NCI-H2107 (cell line): Measurements from ENCODE around the gene DMAP1.
A peak's percentile ranks its signal among the peaks of the same experiment; 100 is the strongest.
"Not testable (repeated sequence)": the region's sequence is repeated elsewhere in the genome, so short reads cannot be mapped to it uniquely, and the experiment has no call there.

Experiments used
- DNase-seq: peaks from one replicate; lab custom pipeline; 2025; lab: John Stamatoyannopoulos, UW

The DMAP1 gene

DNA sequence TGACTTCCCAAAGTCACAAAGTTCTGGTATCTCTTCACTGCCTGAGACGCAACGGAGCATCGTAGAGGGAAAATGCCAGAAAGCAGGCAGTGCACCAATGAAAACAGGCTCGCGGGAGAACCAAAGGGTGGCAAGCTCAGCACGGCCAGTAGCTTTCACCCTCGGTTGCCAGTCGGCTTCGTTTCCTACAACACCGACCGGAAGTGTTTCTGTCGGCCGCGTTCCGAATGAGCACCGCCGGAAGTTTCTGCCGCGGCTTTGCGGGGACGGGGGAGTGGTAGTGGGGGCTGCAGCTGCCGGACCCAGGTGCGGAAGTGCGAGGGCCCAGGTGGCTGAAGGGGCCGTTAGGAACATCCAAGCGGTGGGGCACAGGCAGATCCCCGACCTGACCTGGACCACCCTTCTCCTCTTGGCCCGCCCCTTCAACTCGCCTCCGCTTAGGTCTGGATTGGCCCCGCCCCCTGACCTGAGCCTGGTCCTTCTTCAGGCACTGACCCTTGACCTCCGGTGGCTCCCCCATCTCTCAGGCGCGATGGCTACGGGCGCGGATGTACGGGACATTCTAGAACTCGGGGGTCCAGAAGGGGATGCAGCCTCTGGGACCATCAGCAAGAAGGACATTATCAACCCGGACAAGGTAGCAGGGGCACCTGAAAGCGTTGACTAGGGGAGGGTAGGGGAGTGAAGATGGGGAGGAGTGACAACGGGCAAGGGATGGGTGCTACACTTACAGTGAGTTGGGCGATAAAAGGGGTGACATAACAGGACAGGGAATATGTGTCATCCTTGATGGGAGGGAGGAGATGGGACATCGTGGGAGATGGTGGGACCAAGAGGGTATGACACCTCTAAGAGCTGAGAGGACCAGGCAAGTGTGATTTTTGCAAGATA lies at the start of gene DMAP1:
DMAP1 (plus strand) TSS at position 250 of the 891 bp plus-strand sequence; CDS start at position 533, 283 bp downstream.
- DNase-seq: peak; percentile 90

- no peak for DNase-seq
These were observed 44.7 kb upstream of the DMAP1 start for GRCh38 chr1:44168520-44169098.

GRCh38 chr1:44170281-44170823 lies 42.9 kb upstream of the DMAP1 start:
- no peak for DNase-seq

GRCh38 chr1:44174630-44175029 lies 38.6 kb upstream of the DMAP1 start:
- DNase-seq: no peak

DNA sequence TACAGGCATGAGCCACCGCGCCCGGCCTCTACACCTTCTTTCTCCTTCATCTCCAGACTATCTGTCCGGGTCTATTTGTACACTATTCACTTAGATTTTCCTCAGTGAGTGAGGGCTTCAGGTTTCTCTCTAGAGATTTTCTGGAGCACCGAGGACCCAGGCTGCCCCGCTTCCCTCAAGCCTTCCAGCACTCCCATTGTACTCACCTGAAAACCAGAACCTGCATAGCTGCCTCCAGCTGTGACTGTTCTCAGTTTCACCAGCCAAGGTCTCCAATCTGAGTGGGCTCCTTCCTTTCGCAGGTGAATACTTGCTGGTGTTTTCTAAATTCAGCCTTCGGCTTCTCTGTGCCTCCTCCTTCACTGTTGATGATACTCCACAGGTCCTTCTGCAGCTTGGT lies 12.9 kb upstream of the DMAP1 start:
- no peak for DNase-seq

DNA sequence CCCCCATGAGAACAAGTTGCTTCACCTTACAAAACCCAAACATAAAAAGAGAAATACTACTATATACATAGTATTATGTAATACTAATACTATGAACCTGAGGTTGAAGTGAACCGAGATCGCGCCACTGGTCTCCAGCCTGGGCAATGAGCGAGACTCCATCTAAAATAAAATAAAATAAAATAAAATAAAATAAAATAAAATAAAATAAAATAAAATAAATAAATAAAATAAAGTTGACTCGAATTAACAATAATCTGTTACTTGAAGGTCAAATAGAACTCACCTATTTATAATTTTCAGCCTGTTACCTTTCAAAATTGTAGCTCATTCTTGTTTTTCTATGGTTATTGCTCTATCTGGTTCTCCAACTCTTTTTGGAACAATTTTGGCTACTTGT lies 6.7 kb upstream of the DMAP1 start:
- not testable (repeated sequence) for DNase-seq

DNA sequence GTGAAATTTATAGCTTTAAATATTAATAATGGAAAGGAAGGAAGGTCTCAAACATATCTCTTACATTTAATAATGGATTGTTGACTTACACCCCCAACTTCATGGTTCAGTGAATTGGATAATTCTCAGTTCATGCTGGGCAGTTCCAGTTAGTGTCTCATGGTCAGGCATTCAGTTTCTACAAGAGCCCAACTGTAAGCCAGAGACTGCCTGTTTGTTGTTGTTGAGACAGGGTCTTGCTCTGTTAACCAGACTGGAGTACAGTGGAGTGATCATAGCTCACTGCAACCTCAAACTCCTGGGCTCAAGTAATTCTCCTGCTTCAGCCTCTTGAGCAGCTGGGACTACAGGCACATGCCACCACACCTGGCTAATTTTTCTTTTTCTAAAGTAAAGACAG lies 5.0 kb upstream of the DMAP1 start:
- DNase-seq: no peak

GRCh38 chr1:44210595-44210994 lies 2.7 kb upstream of the DMAP1 start:
- DNase-seq: no peak

DNA sequence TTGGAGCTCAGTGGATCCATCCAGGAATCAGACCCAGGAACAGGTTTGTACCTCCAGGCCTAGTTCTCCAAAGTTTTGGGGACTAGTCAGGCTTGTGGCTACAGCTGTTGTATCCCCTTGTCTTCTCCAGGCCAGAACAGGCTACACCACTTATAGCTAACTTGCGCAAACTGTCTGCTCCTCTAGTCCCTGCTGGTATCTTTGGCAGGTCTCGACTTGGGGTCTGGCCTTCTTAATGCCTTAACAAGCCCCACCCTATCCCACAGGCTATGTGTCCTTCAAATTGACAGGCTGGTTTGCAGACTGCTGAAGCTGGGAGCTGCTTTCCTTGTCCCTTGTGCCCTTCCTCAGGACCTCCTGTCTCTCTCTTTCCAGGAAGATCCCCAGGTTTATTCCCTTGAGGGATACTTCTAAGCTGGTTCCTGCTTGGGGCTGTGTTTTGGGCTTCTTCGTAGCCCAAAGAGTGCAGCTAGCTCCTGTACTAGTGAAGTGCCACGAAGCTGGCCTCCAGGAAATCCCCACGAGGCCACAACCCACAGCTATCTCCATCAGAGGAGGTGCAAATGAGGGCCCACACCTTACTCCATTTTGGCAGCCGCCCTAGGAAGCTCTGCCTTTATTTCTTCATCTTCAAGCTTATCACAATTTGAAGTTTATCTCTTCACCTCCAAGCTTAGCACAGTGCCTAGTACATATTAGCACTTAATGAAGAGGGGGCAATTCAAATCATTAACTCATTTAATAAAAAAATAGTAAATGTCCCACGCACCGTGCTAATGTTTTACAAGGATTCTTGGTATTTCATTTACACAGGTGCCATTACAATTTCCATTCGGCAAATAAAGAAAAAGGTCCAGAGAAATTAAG lies 683 bp upstream of the DMAP1 start:
- DNase-seq: no peak

GRCh38 chr1:44217809-44218410 lies 4.6 kb downstream of the DMAP1 start:
- DNase-seq: peak; percentile 74

DNA sequence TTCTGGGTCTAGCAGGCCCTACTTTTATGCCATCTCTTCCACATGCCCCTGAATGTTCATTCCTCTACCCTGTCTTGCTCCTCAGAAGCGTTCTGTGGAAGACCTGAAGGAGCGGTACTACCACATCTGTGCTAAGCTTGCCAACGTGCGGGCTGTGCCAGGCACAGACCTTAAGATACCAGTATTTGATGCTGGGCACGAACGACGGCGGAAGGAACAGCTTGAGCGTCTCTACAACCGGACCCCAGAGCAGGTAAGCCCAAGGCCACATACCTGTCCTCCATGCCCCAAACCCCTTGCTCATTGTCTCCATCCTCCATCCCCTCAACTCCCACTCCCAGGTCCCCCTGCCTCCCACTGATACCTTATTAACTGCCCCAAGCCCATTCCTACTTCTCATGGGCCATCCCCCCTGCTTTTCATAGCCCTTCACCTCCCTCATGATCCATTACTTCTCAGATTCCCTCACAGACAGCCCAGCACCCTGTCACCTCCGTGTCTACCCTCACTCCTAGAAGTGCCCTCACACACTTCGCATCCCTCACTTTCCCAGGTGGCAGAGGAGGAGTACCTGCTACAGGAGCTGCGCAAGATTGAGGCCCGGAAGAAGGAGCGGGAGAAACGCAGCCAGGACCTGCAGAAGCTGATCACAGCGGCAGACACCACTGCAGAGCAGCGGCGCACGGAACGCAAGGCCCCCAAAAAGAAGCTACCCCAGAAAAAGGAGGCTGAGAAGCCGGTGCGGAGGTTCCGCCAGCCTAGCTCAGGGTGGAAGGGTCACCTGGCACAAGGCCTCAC lies 5.4 kb downstream of the DMAP1 start:
- no peak for DNase-seq

DNA sequence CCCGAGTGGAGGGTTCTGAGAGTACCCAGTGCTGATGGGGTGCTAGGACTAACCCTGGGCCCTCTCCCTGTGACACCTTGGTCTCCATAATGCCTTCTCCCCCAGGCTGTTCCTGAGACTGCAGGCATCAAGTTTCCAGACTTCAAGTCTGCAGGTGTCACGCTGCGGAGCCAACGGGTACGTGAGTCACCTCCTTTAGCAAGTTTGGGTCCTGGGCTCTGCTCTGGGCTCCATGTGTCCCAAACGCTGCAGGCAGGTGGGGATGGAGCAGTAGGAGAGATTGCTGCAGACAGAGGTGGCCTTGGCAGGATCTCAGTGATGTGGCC lies 6.0 kb downstream of the DMAP1 start:
- no peak for DNase-seq

GRCh38 chr1:44220001-44220751 lies 6.9 kb downstream of the DMAP1 start:
- DNase-seq: no peak

DNA sequence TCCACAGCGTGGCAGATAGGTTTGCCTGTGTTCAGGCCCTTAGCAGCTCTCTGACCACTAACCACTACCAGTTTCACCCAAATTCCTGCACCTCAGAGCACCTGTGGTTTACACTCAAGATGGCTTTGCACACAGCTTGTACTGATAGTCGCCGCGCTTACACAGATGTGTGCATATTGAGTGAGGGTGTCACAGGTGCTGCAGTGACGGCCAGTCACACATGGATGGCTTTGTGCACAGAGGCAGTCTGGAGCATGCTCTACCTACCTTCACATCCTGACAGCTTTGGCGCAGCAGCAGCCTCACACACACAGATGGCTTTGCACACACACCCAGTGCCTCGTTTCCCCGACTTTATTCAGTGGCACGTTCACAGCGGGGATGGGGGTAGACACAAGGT lies 7.5 kb downstream of the DMAP1 start:
- DNase-seq: no peak

DNA sequence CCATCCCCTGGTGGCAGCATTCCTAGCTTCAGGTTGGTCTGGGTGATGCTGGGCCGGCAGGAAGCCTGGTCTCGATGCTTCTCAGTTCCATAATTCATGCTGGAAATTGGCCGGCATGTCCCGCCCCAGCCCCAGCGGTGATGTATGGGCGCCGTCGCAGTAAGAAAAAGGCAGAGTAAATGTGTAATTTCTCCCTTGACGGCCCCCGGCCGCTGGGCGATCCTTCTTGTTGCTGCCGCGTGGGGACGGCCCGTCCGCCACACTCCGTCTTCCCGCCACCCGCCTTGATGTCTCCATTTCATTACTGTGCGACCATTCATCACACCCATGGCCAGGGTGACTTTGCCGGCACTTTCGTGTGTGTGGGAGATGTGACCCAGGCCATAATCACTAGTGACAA lies 8.5 kb downstream of the DMAP1 start:
- no peak for DNase-seq

DNA sequence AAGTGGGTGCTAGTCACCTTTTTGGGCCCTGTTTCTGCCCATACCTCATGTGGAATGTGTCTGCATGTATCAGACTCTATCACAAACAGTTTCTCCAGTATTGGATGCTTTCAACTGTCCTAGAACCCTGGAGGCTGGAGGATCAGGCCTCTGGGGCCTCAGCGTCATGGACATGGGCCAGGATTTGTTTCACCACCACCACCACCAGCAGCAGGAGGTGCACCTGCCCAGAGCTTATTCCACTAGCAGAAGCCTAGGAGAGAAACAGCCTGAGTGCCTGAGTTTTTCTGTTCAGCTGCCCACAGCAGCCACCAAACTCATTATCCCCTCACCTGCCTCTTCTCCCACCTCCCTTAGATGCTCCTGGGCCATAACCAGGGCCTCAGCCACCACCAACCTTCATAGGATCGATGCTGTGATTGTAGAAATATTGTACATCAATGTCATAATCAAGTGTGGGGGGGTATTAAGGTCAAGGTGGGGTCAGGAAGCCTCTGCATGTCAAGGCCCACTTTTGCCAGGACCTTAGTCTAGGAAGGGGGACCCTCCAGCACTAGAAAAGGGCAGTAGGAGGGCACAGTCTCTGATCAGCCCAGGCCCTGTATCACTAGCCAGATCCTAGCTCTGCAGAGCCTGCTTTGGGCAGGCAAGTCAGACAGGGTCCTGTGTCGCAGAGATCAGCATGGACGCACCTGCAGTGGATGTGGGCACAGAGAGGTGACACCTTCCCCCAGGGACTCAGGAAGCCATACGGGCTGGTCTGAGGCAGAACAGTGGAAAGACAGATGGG lies 9.3 kb downstream of the DMAP1 start:
- no peak for DNase-seq

DNA sequence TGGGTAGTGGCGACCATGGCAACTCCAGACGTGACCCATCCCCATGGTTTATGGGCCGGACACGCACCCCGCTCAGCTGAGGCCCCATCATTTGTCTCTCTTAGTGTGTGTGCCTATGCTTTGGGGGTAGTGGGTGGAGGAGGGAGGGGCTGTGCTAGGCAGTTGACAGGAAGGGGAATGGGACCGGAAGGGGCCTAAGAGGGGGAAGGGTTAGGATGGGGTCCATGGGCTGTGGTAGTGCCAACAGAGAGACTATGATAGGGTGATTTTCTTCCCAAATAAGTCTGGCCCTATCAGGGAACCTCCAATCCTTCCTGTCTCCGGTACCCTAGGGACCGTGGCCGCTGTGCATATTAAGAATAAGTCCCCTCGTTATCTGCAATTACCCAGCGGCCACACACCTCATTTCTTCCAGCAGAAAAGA lies 9.9 kb downstream of the DMAP1 start:
- no peak for DNase-seq

GRCh38 chr1:44225761-44226160 lies 12.5 kb downstream of the DMAP1 start:
- DNase-seq: no peak

GRCh38 chr1:44227211-44227610 lies 13.9 kb downstream of the DMAP1 start:
- no peak for DNase-seq

GRCh38 chr1:44228218-44228617 lies 14.9 kb downstream of the DMAP1 start:
- no peak for DNase-seq
